GM19467 (cell line): ENCODE measurements around the gene ZBTB5.
"Not testable (repeated sequence)": the region's sequence is repeated elsewhere in the genome, so short reads cannot be mapped to it uniquely, and the experiment has no call there.

ENCODE experiments used
- ATAC-seq: cut with Tn5 transposase; IDR thresholded peaks from one replicate; pipeline ENCODE4 v1.9.1; 2021; ENCODE audit warnings: mild to moderate bottlenecking, moderate library complexity; ENCODE audit not compliant: unreplicated experiment

ZBTB5 gene

GRCh38 chr9:37465249-37466036, at the start of gene ZBTB5:
Gene ZBTB5 (minus strand): TSS chr9:37465450. CDS start chr9:37442551, 22,899 bp downstream.
- peak; percentile 76 for ATAC-seq

- ATAC-seq, result no peak
Observed at GRCh38 chr9:37514999-37515398, 49.7 kb upstream of the ZBTB5 start.

- not testable (repeated sequence) for ATAC-seq
Observed at GRCh38 chr9:37514415-37514814, 49.2 kb upstream of the ZBTB5 start.

GRCh38 chr9:37512437-37512836, 47.2 kb upstream of the ZBTB5 start:
- ATAC-seq, result no peak

GRCh38 chr9:37511016-37512010, 46.1 kb upstream of the ZBTB5 start:
- no peak for ATAC-seq

- not testable (repeated sequence) for ATAC-seq
Observed at GRCh38 chr9:37510053-37510452, 44.8 kb upstream of the ZBTB5 start.

- no peak for ATAC-seq
Observed at GRCh38 chr9:37509536-37509935, 44.3 kb upstream of the ZBTB5 start.

GRCh38 chr9:37508834-37509206, 43.6 kb upstream of the ZBTB5 start:
- ATAC-seq, result no peak

GRCh38 chr9:37508135-37508833, 43.0 kb upstream of the ZBTB5 start:
- ATAC-seq, result no peak

GRCh38 chr9:37507566-37508134, 42.4 kb upstream of the ZBTB5 start:
- ATAC-seq, result no peak

GRCh38 chr9:37504605-37505004, 39.4 kb upstream of the ZBTB5 start:
- ATAC-seq, result no peak

GRCh38 chr9:37503736-37504135, 38.5 kb upstream of the ZBTB5 start:
- ATAC-seq, result no peak

- no peak for ATAC-seq
Observed at GRCh38 chr9:37501957-37502596, 36.8 kb upstream of the ZBTB5 start.

- no peak for ATAC-seq
Observed at GRCh38 chr9:37499297-37499696, 34.0 kb upstream of the ZBTB5 start.

- no peak for ATAC-seq
Observed at GRCh38 chr9:37498457-37498856, 33.2 kb upstream of the ZBTB5 start.

- no peak for ATAC-seq
Observed at GRCh38 chr9:37497320-37497719, 32.1 kb upstream of the ZBTB5 start.

- ATAC-seq, result no peak
Observed at GRCh38 chr9:37496020-37496419, 30.8 kb upstream of the ZBTB5 start.

- ATAC-seq, result no peak
Observed at GRCh38 chr9:37495571-37495970, 30.3 kb upstream of the ZBTB5 start.

GRCh38 chr9:37491939-37492338, 26.7 kb upstream of the ZBTB5 start:
- no peak for ATAC-seq
